Renal cortical epithelial cell (primary cell): ENCODE data around the gene HSF2BP. TPM values are rescaled to one million over a fixed set of nuclear protein-coding genes. Genes with fewer than 3 reads are reported as not detected.

Source experiments
- DNase-seq: peaks from one replicate; pipeline ENCODE4 v3.0.0-alpha.2; 2011; ENCODE audit warnings: low read depth
- total RNA-seq: library from RNA; depleted of rRNA; stranded (reverse); fragments of >200 nt; gene quantifications from 2 replicates; pipeline ENCODE4 v1.2.3, GENCODE V29; 2014

The HSF2BP gene
- total RNA-seq, 1 donor from 2014 or later = 2.6 TPM

GRCh38 chr21:43651926-43652325 lies 7.4 kb downstream of the HSF2BP start:
- peak; percentile 39 for DNase-seq

- no peak for DNase-seq
These were observed 11.1 kb downstream of the HSF2BP start for GRCh38 chr21:43648171-43648570.

- peak; percentile 81 for DNase-seq
These were observed 12.6 kb downstream of the HSF2BP start for GRCh38 chr21:43646550-43647260.

- no peak for DNase-seq
These were observed 13.3 kb downstream of the HSF2BP start for GRCh38 chr21:43645976-43646375.

- peak; percentile 59 for DNase-seq
These were observed 14.0 kb downstream of the HSF2BP start for GRCh38 chr21:43645136-43645891.

GRCh38 chr21:43644609-43645008 lies 14.7 kb downstream of the HSF2BP start:
- peak; percentile 22 for DNase-seq

GRCh38 chr21:43644071-43644470 lies 15.2 kb downstream of the HSF2BP start:
- no peak for DNase-seq

- no peak for DNase-seq
These were observed 16.1 kb downstream of the HSF2BP start for GRCh38 chr21:43643193-43643592.

GRCh38 chr21:43640400-43640799 lies 18.9 kb downstream of the HSF2BP start:
- no peak for DNase-seq

GRCh38 chr21:43639470-43640353 lies 19.6 kb downstream of the HSF2BP start:
- no peak for DNase-seq

- no peak for DNase-seq
These were observed 21.6 kb downstream of the HSF2BP start for GRCh38 chr21:43637530-43638158.

- no peak for DNase-seq
These were observed 23.9 kb downstream of the HSF2BP start for GRCh38 chr21:43635436-43635835.

- DNase-seq = peak; percentile 18
These were observed 24.7 kb downstream of the HSF2BP start for GRCh38 chr21:43634618-43635017.

- DNase-seq = no peak
These were observed 26.8 kb downstream of the HSF2BP start for GRCh38 chr21:43632373-43632905.

- DNase-seq = no peak
These were observed 27.7 kb downstream of the HSF2BP start for GRCh38 chr21:43631411-43632107.

- no peak for DNase-seq
These were observed 31.8 kb downstream of the HSF2BP start for GRCh38 chr21:43627527-43627926.

- no peak for DNase-seq
These were observed 32.9 kb downstream of the HSF2BP start for GRCh38 chr21:43626390-43626789.

GRCh38 chr21:43624339-43624738 lies 34.9 kb downstream of the HSF2BP start:
- no peak for DNase-seq

GRCh38 chr21:43623588-43623987 lies 35.7 kb downstream of the HSF2BP start:
- no peak for DNase-seq

GRCh38 chr21:43622796-43623195 lies 36.5 kb downstream of the HSF2BP start:
- no peak for DNase-seq

GRCh38 chr21:43619856-43620255 lies 39.4 kb downstream of the HSF2BP start:
- no peak for DNase-seq
